Measurements from ENCODE around the gene SMPX.

Gene SMPX

DNA sequence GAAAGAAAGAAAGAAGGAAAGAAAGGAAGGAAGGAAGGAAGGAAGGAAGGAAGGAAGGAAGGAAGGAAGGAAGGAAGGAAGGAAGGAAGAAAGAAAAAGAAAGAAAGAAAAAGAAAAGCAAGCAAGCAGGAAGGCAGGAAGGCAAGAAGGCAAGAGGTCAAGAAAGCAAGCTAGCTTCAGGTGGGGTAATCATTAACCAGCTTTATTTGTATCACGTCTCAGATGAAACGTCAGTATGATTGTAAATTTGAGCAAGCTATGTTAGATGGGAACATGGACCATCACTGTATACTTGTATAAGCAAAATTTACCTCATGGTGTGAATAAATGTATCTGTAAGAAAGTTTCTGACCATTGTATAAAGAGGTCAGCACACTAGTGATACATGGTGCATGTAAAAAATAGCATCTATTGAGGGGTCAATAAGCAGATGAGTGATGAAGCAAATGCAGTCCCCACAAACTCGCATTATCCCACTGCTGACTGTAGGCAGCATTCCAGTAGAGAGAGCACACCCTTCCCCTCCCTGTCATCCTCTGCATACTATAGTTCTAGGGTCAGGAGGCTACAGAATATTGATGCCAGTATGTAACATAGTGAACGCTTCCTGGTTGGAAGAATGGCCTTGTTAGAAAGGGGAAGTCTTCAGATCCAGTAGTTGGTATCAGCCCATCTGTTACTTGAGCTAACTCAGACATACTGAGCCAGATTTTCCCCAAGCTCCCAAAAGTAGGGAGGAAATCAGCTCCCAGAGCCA is 83.3 kb downstream of the SMPX start:
- Histone ChIP-seq H3K9me3 (ENCODE audit: severe bottlenecking) (no peaks in the 10 kb centered on the region), H3K27me3 (ENCODE audit: insufficient read depth, low read depth, severe bottlenecking) (no peaks in the 10 kb centered on the region), H3K27ac (no peak overlapping the region), H3K36me3 (no peaks in the 10 kb centered on the region), H3K4me3 (ENCODE audit: low read depth, low read length) (no peak overlapping the region)
- TF ChIP-seq, protein P1, sequence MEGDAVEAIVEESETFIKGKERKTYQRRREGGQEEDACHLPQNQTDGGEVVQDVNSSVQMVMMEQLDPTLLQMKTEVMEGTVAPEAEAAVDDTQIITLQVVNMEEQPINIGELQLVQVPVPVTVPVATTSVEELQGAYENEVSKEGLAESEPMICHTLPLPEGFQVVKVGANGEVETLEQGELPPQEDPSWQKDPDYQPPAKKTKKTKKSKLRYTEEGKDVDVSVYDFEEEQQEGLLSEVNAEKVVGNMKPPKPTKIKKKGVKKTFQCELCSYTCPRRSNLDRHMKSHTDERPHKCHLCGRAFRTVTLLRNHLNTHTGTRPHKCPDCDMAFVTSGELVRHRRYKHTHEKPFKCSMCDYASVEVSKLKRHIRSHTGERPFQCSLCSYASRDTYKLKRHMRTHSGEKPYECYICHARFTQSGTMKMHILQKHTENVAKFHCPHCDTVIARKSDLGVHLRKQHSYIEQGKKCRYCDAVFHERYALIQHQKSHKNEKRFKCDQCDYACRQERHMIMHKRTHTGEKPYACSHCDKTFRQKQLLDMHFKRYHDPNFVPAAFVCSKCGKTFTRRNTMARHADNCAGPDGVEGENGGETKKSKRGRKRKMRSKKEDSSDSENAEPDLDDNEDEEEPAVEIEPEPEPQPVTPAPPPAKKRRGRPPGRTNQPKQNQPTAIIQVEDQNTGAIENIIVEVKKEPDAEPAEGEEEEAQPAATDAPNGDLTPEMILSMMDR (IDR thresholded peaks at IDR 0.05; ENCODE audit: low read depth, low read length) = no peak
- DNase-seq = no peak

GRCh38 chrX:21666679-21667078 is 91.2 kb downstream of the SMPX start:
- H3K9me3 ChIP-seq (ENCODE audit: severe bottlenecking) = no peaks in the 10 kb centered on the region
- no peak overlapping the region for H3K4me3 ChIP-seq (ENCODE audit: low read depth, low read length)
- no peak for DNase-seq
- TF ChIP-seq, protein P1 (IDR thresholded peaks at IDR 0.05; ENCODE audit: low read depth, low read length) = no peak
- peaks cover 4% of the 10 kb centered on the region for H3K27me3 ChIP-seq (ENCODE audit: insufficient read depth, low read depth, severe bottlenecking)
- no peaks in the 10 kb centered on the region for H3K36me3 ChIP-seq
- H3K27ac ChIP-seq = no peak overlapping the region

DNA sequence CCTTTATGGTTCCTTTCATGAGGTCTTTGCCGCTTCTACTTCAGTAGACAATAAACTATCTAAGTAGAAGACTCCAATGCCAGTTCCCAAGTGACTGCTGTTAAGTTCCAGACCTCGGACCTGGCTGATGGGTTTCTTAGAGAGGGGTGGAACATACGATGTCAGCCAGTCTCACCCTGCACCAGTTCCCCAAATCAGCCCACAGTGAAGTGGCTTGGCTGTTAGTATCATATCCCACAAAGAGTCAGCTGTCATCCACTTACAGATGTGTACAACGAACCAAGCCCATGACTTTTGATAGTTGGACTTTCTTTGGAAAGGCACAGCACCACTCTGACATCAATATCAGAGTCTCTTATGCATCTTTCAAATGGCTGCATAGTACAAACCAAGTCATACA is 91.7 kb downstream of the SMPX start:
- H3K9me3 ChIP-seq (ENCODE audit: severe bottlenecking) = no peaks in the 10 kb centered on the region

GRCh38 chrX:21662761-21663160 is 95.2 kb downstream of the SMPX start:
- Histone ChIP-seq H3K27ac (no peak overlapping the region), H3K36me3 (no peaks in the 10 kb centered on the region), H3K4me3 (ENCODE audit: low read depth, low read length) (no peak overlapping the region), H3K27me3 (ENCODE audit: insufficient read depth, low read depth, severe bottlenecking) (peaks cover 4% of the 10 kb centered on the region), H3K9me3 (ENCODE audit: severe bottlenecking) (no peaks in the 10 kb centered on the region)
- no peak for DNase-seq
- TF ChIP-seq, protein P1 (IDR thresholded peaks at IDR 0.05; ENCODE audit: low read depth, low read length) = no peak

More for the DNA sequence above, 91.7 kb downstream of the SMPX start:
- Histone ChIP-seq H3K27ac (no peak overlapping the region), H3K36me3 (no peaks in the 10 kb centered on the region), H3K4me3 (ENCODE audit: low read depth, low read length) (no peak overlapping the region), H3K27me3 (ENCODE audit: insufficient read depth, low read depth, severe bottlenecking) (peaks cover 4% of the 10 kb centered on the region)
- TF ChIP-seq, protein P1 (IDR thresholded peaks at IDR 0.05; ENCODE audit: low read depth, low read length) = no peak
- no peak for DNase-seq

DNA sequence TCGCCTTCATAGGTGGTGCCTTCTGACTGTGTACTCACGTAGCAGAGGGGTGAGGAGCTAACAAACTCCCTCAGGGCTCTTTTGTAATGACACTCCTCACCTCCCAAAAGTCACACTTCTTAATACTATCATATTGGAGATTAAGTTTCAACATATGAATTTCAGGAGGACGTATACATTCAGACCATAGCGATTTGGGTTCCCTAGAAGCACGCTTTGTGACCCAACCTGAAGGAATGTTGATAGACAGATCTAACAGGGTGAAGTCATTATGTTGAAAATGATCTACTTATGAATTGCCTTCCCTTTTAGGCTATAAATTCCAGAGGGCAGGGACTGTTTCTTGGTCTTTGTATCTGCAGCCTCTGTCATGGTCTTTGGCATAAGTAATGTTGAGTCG is 96.6 kb downstream of the SMPX start:
- DNase-seq = no peak
- Histone ChIP-seq H3K36me3 (no peaks in the 10 kb centered on the region), H3K27ac (no peak overlapping the region), H3K27me3 (ENCODE audit: insufficient read depth, low read depth, severe bottlenecking) (peaks cover 4% of the 10 kb centered on the region), H3K9me3 (ENCODE audit: severe bottlenecking) (no peaks in the 10 kb centered on the region), H3K4me3 (ENCODE audit: low read depth, low read length) (no peak overlapping the region)
- TF ChIP-seq, protein P1 (IDR thresholded peaks at IDR 0.05; ENCODE audit: low read depth, low read length) = no peak

DNA sequence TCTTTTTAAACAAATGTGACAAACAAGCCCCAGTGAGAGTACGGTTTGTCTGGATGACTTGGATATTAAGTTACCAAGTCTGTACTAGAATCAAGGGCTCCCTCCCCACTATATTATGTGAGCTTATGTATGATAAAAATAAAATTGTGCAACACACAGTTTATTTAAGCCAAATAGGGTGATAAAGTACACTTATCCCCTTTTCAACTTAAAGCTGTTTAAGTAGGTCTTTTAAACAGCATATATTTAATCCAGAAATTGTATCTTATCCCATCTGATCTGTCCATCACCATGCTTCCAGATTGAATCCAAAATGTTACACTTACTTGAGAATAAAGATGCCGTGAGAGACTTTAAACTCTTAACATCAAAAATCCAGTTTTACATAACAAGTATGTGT is 97.8 kb downstream of the SMPX start:
- H3K36me3 ChIP-seq = no peaks in the 10 kb centered on the region
- no peak for DNase-seq
- H3K9me3 ChIP-seq (ENCODE audit: severe bottlenecking) = no peaks in the 10 kb centered on the region
- no peak overlapping the region for H3K27ac ChIP-seq
- no peak overlapping the region for H3K4me3 ChIP-seq (ENCODE audit: low read depth, low read length)
- TF ChIP-seq, protein P1 (IDR thresholded peaks at IDR 0.05; ENCODE audit: low read depth, low read length) = no peak
- H3K27me3 ChIP-seq (ENCODE audit: insufficient read depth, low read depth, severe bottlenecking) = peaks cover 4% of the 10 kb centered on the region

All from WERI-Rb-1 (cell line).